ENCODE results near the gene DDX52. TPM values are rescaled to one million over a fixed set of nuclear protein-coding genes. Genes with fewer than 3 reads are reported as not detected.

DDX52 gene
- total and polyA plus RNA-seq, 2 of the 13 experiments (the other 11 are each of a cell fraction or from before 2014, with no cell fraction given) = 8.9 to 36.1 TPM

DNA sequence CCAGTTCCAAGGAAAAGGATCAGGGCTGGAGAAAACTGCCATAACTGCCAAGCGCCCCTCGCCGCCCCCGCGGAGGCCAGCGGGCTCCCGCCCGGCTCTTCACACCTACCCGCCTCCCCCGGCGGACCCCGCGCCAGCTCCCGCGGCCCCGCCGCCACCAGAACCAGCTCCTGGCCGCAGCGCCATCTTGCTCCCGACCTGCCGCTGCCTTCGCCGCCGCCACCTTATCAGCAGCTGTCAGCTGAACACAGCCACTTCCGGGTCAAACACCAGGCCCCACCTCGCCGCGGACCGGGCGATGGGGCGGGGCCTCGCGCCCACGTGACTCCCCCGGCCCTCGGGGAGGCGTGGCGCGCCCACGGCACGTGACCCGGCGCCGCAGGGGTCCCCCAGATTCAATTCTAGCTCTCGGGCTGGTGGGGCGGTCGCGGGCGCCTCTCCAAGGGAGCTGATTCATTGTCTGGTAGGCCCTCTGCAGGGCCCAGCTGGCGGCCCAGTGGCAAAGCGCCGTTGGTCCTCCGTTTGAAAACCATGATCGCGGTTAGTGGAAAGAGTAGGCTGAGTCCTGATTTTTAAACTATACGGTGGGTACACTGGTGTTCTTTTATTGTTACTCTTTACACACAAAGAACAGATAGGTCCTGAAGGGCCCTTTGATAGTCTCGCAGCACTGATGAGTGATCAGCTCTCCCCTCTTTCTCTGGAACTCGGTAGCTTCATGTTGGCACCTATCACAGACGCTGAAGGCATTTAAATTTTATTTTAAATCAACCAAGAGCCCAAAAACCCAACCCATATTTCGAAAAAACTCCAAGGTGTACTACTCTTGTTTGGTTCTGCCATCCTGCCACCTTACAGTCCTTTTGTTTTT, 33.8 kb downstream of the DDX52 start, which contains the start of gene SYNRG (continued):
- peak; percentile 60; the same call in 1 of the 2 replicates for TF ChIP-seq ARID5B (CRISPR knock-in tag; IDR thresholded peaks at IDR 0.05)
- peak; percentile 88 for TF ChIP-seq GATAD1 (CRISPR knock-in tag; IDR thresholded peaks at IDR 0.05)
- peak; percentile 89 for TF ChIP-seq ERF (CRISPR knock-in tag; IDR thresholded peaks at IDR 0.05)
- TF ChIP-seq, protein P1, sequence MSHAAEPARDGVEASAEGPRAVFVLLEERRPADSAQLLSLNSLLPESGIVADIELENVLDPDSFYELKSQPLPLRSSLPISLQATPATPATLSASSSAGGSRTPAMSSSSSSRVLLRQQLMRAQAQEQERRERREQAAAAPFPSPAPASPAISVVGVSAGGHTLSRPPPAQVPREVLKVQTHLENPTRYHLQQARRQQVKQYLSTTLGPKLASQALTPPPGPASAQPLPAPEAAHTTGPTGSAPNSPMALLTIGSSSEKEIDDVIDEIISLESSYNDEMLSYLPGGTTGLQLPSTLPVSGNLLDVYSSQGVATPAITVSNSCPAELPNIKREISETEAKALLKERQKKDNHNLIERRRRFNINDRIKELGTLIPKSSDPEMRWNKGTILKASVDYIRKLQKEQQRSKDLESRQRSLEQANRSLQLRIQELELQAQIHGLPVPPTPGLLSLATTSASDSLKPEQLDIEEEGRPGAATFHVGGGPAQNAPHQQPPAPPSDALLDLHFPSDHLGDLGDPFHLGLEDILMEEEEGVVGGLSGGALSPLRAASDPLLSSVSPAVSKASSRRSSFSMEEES (CRISPR knock-in tag; IDR thresholded peaks at IDR 0.05) = peak; percentile 88
- peak; percentile 77; the same call in 1 of the 2 replicates for TF ChIP-seq SRY (CRISPR knock-in tag; IDR thresholded peaks at IDR 0.05)
- TF ChIP-seq KAT8 (CRISPR knock-in tag; IDR thresholded peaks at IDR 0.05) = peak; percentile 76
- no peak; the same call in 1 of the 2 replicates for TF ChIP-seq ZNF607 (CRISPR knock-in tag; IDR thresholded peaks at IDR 0.05; ENCODE audit: borderline replicate concordance)
- TF ChIP-seq HNF1A (IDR thresholded peaks at IDR 0.05; ENCODE audit: low read depth) = no peak
- peak; percentile 83; the same call in 1 of the 2 replicates for TF ChIP-seq HNF1A (CRISPR knock-in tag; IDR thresholded peaks at IDR 0.05; ENCODE audit: borderline replicate concordance)
- TF ChIP-seq ZNF589 (CRISPR knock-in tag; conservative IDR thresholded peaks at IDR 0.05) = peak; percentile 9; the same call in 1 of the 2 replicates
- TF ChIP-seq NFRKB (IDR thresholded peaks at IDR 0.05) = no peak; the same call in 1 of the 2 replicates
- no peak for TF ChIP-seq TCF7L2 (IDR thresholded peaks at IDR 0.05; ENCODE audit: low read depth, low read length)
- no peak; the same call in 1 of the 2 replicates for TF ChIP-seq ZNF790 (CRISPR knock-in tag; IDR thresholded peaks at IDR 0.05; ENCODE audit: borderline replicate concordance)
- TF ChIP-seq MTA1 (CRISPR knock-in tag; IDR thresholded peaks at IDR 0.05; ENCODE audit: borderline replicate concordance) = peak; percentile 79; the same call in 1 of the 2 replicates
- peak; percentile 35; the same call in 1 of the 2 replicates for TF ChIP-seq THRA (CRISPR knock-in tag; IDR thresholded peaks at IDR 0.05; ENCODE audit: borderline replicate concordance)
- 0 out of 2 replicates have a peak, but pooled peaks have one; percentile 56 for TF ChIP-seq CENPT (CRISPR knock-in tag; IDR thresholded peaks at IDR 0.05; ENCODE audit: low read depth)
- no peak for TF ChIP-seq ZNF678 (CRISPR knock-in tag; IDR thresholded peaks at IDR 0.05)

Measured in HepG2 (cell line).